GM18519 (cell line): ENCODE results near the gene HEMGN.
"Not testable (repeated sequence)": the region's sequence is repeated elsewhere in the genome, so short reads cannot be mapped to it uniquely, and the experiment has no call there.

Experiments
- ATAC-seq: cut with Tn5 transposase; IDR thresholded peaks from one replicate; pipeline ENCODE4 v1.9.1; 2021; ENCODE audit warnings: mild to moderate bottlenecking, moderate library complexity; ENCODE audit not compliant: unreplicated experiment, low FRiP score

The HEMGN gene

GRCh38 chr9:97964901-97965300 is 26.9 kb upstream of the HEMGN start:
- ATAC-seq, result no peak

- ATAC-seq, result no peak
These were observed 25.3 kb upstream of the HEMGN start for GRCh38 chr9:97963232-97963631.

GRCh38 chr9:97962575-97962974 is 24.6 kb upstream of the HEMGN start:
- ATAC-seq, result no peak

GRCh38 chr9:97962136-97962535 is 24.2 kb upstream of the HEMGN start:
- ATAC-seq, result no peak

GRCh38 chr9:97961361-97961760 is 23.4 kb upstream of the HEMGN start:
- ATAC-seq, result no peak

- not testable (repeated sequence) for ATAC-seq
These were observed 22.8 kb upstream of the HEMGN start for GRCh38 chr9:97960678-97961328.

GRCh38 chr9:97959585-97959984 is 21.6 kb upstream of the HEMGN start:
- ATAC-seq, result no peak

- ATAC-seq, result no peak
These were observed 21.0 kb upstream of the HEMGN start for GRCh38 chr9:97958812-97959511.

GRCh38 chr9:97956331-97956730 is 18.4 kb upstream of the HEMGN start:
- no peak for ATAC-seq

- ATAC-seq, result no peak
These were observed 16.6 kb upstream of the HEMGN start for GRCh38 chr9:97954550-97954989.

- not testable (repeated sequence) for ATAC-seq
These were observed 12.9 kb upstream of the HEMGN start for GRCh38 chr9:97950873-97951272.

- not testable (repeated sequence) for ATAC-seq
These were observed 9.1 kb upstream of the HEMGN start for GRCh38 chr9:97947094-97947493.

- ATAC-seq, result not testable (repeated sequence)
These were observed 7.5 kb upstream of the HEMGN start for GRCh38 chr9:97945470-97945869.

- ATAC-seq, result no peak
These were observed 6.6 kb upstream of the HEMGN start for GRCh38 chr9:97944612-97945011.

- ATAC-seq, result no peak
These were observed 5.4 kb upstream of the HEMGN start for GRCh38 chr9:97943308-97943855.

GRCh38 chr9:97941323-97941722 is 3.4 kb upstream of the HEMGN start:
- no peak for ATAC-seq

- no peak for ATAC-seq
These were observed 2.8 kb upstream of the HEMGN start for GRCh38 chr9:97940741-97941140.

- no peak for ATAC-seq
These were observed 2.3 kb upstream of the HEMGN start for GRCh38 chr9:97940233-97940632.

GRCh38 chr9:97936998-97937397 is 974 bp downstream of the HEMGN start:
- ATAC-seq, result no peak

- no peak for ATAC-seq
These were observed 2.7 kb downstream of the HEMGN start for GRCh38 chr9:97935276-97935675.

GRCh38 chr9:97934321-97935115 is 3.5 kb downstream of the HEMGN start:
- no peak for ATAC-seq
